ENCODE data around the gene PRKD1.

Gene PRKD1

GRCh38 chr14:29654901-29655550, 272.6 kb downstream of the PRKD1 start:
- Histone ChIP-seq H3K27me3 (replicated peaks) (no peaks in the 10 kb centered on the region), H3K27ac (no peak overlapping the region), H3K36me3 (replicated peaks) (no peaks in the 10 kb centered on the region), H3K4me3 (ENCODE audit: low read depth, low read length) (no peak overlapping the region)
- DNase-seq, result no peak
- TF ChIP-seq, protein P1, sequence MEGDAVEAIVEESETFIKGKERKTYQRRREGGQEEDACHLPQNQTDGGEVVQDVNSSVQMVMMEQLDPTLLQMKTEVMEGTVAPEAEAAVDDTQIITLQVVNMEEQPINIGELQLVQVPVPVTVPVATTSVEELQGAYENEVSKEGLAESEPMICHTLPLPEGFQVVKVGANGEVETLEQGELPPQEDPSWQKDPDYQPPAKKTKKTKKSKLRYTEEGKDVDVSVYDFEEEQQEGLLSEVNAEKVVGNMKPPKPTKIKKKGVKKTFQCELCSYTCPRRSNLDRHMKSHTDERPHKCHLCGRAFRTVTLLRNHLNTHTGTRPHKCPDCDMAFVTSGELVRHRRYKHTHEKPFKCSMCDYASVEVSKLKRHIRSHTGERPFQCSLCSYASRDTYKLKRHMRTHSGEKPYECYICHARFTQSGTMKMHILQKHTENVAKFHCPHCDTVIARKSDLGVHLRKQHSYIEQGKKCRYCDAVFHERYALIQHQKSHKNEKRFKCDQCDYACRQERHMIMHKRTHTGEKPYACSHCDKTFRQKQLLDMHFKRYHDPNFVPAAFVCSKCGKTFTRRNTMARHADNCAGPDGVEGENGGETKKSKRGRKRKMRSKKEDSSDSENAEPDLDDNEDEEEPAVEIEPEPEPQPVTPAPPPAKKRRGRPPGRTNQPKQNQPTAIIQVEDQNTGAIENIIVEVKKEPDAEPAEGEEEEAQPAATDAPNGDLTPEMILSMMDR (IDR thresholded peaks at IDR 0.05; ENCODE audit: low read depth, low read length, missing control alignments), result no peak
- in situ Hi-C loops (cut with HindIII; ENCODE audit: low pct_ligation_motif_present, low sequenced_read_pairs), result no loop called here

DNA sequence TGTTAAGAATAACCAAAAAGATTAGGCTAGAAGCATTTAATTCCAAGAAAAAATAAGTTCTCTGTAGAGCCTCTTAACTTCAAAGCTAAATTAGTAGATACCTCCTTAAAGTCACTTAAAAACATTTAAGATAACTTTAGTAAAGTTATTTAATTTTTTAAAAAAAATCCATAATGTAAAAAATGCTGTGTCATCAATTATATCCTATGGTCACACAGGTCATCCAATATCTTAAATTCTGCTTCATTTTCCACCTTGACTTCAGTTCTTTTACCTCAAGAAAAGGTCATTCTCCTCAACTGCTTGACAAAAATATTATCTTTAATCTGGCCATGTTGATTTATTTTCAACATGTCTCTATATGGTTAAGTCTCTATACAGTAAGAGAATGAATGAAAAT, 274.3 kb downstream of the PRKD1 start:
- TF ChIP-seq, protein P1 (IDR thresholded peaks at IDR 0.05; ENCODE audit: low read depth, low read length, missing control alignments), result no peak
- in situ Hi-C loops (cut with HindIII; ENCODE audit: low pct_ligation_motif_present, low sequenced_read_pairs), result no loop called here
- H3K27ac ChIP-seq, result no peak overlapping the region
- H3K27me3 ChIP-seq (replicated peaks), result no peaks in the 10 kb centered on the region
- no peak overlapping the region for H3K4me3 ChIP-seq (ENCODE audit: low read depth, low read length)
- no peak for DNase-seq
- H3K36me3 ChIP-seq (replicated peaks), result no peaks in the 10 kb centered on the region

DNA sequence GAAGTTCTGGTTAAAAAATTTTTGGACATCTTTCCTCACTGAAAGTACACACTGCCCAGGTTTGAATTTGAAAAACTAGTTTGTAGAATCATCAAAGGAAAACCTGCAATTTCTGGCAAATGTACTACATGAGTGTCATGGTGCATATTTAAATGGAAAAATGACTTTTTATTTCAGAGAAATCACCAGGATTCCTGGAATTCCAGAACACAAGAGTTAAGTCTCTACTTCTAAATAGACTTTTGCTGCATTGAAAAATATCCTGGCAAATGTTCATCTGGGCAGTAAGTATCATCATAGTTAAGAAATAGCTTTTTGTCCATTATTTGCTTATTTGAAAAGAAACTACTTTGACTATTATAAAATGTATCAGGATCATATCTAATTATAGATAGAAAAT, 275.1 kb downstream of the PRKD1 start:
- DNase-seq, result no peak
- in situ Hi-C loops (cut with HindIII; ENCODE audit: low pct_ligation_motif_present, low sequenced_read_pairs), result no loop called here
- H3K36me3 ChIP-seq (replicated peaks), result no peaks in the 10 kb centered on the region
- H3K4me3 ChIP-seq (ENCODE audit: low read depth, low read length), result no peak overlapping the region
- no peak overlapping the region for H3K27ac ChIP-seq
- H3K27me3 ChIP-seq (replicated peaks), result no peaks in the 10 kb centered on the region
- TF ChIP-seq, protein P1 (IDR thresholded peaks at IDR 0.05; ENCODE audit: low read depth, low read length, missing control alignments), result no peak

DNA sequence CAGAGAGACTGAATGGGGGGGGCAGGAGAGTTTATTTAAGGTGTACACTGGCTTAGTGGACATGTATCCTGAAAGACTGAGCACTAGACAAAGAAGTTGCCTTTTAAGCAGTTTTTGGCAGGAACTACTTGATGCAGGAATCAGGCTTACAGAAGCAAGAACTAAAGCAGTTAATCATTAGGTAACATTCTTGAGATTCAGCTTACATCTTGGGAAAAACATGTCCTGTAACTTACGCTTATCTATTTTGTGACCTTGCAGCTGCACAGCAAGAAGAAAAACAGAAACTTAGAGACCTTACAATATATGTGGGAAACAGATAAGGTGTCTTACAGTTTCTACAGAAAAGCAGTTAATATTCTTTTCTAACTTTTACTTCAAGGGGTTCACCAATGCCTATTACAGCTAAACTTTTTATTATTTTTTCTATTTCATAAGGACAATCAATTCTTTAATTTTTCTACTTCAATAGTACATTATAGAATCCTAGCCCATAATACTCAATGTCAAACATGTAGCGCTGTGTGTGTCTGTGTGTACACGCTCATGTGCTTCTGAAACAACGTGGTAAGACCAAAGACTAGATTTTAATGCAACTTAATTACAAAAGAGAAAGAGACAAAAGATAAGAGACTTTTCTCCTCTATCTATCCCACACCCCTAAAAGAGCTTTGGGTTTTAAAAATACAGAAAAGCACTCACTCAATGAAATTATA, 276.9 kb downstream of the PRKD1 start:
- Histone ChIP-seq H3K4me3 (ENCODE audit: low read depth, low read length) (no peak overlapping the region), H3K36me3 (replicated peaks) (no peaks in the 10 kb centered on the region), H3K27me3 (replicated peaks) (no peaks in the 10 kb centered on the region), H3K27ac (no peak overlapping the region)
- in situ Hi-C loops (cut with HindIII; ENCODE audit: low pct_ligation_motif_present, low sequenced_read_pairs), result no loop called here
- DNase-seq, result no peak
- TF ChIP-seq, protein P1 (IDR thresholded peaks at IDR 0.05; ENCODE audit: low read depth, low read length, missing control alignments), result no peak

DNA sequence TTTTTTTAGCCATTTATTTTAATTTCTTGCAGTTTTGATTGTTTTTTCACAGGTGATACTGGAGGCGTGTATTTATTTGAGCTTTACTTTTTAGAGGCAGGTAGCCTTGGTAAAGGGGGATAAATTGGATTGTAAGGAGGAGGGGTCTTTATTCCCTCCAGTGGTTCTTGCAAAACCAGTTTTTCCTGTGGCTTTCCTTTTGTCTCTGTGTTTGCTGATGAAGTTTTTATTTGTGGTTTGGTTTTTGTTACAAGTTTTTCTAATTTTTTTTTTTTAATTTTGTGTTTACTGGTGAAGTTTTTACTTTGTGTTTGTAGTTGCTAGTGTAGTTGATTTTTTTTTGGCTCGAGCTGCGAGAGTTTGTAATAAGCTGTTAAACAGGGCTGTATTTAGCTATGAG, 278.5 kb downstream of the PRKD1 start:
- no peak for DNase-seq
- Histone ChIP-seq H3K27me3 (replicated peaks) (no peaks in the 10 kb centered on the region), H3K27ac (no peak overlapping the region), H3K36me3 (replicated peaks) (no peaks in the 10 kb centered on the region), H3K4me3 (ENCODE audit: low read depth, low read length) (no peak overlapping the region)
- in situ Hi-C loops (cut with HindIII; ENCODE audit: low pct_ligation_motif_present, low sequenced_read_pairs), result no loop called here
- TF ChIP-seq, protein P1 (IDR thresholded peaks at IDR 0.05; ENCODE audit: low read depth, low read length, missing control alignments), result no peak
